ENCODE measurements around the gene UMODL1.
"Not testable (repeated sequence)": the region's sequence is repeated elsewhere in the genome, so short reads cannot be mapped to it uniquely, and the experiment has no call there.

Gene UMODL1

DNA sequence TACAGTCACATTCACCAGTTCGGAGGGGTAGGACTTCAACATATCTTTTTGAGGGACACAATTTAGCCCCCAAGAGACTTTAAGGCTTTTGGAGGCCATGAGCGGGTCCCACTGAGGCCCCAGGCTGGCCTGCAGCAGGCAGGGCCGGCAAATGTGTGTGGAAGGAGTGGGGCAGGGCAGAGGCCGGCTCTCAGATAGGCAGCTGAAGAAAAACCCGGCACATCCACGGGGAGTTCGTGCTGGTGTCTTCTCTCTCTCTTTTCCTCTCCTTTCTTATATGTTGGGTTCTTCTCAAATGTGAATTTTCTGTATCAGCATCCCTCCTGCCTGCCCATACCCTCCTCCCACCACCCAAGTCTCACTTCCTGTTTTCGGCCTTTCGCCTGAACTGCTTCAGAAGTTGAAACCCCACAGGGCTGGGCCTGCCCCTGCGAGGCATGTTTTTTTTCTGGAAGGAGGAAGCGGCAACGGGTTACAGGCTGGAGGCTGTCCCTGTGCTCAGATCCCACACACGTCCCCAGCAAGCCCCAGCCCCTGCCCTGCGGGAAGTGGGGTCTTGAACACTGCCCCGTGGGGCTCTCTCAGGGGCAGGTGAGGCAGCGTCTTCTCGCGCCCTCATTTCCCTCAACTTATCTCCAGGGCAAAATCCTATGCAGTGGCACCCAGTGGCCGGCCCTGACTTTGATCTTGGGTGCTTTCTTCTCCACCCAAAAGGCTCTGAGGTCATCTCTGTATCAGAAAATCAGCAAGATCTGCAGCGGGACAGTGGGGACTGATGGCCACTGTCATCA, 9.7 kb upstream of the UMODL1 start:
- no peak for DNase-seq

DNA sequence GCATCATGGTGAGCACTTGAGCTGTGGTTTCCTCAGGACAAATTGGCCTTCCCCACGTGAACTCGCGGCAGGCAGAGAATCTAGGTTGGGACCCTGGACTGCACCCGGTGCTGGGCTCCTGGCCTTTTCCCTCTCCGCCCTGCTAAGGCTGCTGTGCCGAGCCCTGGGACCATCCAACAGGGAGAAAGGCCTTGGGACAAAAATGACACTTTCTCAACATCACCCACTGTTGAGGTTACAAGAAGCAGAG, 9.2 kb upstream of the UMODL1 start:
- no peak for DNase-seq

DNA sequence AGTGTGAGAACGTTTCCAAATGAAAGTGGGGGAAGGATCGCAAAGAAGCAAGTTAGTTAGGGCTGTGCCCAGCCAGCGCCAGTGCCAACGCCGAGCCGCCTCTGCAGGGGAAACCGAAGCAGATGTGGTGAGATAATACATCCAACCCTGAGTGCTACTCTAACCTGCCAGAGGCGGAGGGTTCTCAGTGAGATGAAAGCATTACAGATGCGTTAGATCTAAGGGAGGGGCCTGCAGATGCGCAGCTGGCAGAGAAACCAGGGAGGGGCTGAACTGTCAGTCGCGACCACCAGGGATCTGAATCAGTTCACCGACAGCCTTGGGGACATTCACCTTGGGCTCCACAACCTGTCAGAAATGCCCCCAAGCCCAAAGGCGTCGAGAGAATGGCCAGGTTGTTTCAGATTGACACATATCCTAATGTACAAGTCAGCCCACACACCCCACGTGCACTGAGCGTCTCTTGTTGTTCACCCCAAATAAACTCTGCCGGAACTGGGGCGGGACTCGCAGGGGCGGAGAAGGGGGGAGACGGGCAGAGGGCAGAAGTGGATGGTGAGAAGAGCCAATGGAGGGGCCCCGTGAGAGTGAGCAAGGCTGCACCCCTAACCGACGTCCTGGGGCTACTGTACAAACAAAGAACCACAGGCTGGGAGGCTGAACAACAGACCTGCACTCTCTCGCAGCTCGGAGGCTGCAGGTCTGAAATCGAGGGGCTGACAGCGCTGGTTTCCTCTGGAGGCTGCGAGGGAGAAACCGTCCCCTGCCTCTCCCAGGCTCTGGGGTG, 8.7 kb upstream of the UMODL1 start:
- peak; percentile 81 for DNase-seq

DNA sequence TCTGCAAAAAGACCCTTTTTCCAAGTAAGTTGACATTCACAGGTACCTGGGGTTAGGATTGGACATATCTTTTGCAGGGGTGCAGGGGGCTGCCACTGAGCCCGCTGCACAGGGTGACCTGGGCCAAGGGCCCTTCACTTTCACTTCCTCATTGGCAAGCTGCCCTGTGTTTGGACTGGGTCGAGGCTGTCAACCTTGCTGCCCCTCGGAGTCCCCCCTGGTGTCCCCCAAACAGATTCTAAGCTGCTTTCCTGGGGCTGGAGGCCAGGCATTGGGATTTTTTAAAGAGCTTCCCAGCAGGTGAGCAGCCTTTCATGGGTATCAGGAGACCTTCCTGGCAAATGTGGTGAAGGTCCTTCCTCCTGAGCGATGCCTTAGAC, 7.9 kb upstream of the UMODL1 start:
- peak; percentile 91 for DNase-seq

DNA sequence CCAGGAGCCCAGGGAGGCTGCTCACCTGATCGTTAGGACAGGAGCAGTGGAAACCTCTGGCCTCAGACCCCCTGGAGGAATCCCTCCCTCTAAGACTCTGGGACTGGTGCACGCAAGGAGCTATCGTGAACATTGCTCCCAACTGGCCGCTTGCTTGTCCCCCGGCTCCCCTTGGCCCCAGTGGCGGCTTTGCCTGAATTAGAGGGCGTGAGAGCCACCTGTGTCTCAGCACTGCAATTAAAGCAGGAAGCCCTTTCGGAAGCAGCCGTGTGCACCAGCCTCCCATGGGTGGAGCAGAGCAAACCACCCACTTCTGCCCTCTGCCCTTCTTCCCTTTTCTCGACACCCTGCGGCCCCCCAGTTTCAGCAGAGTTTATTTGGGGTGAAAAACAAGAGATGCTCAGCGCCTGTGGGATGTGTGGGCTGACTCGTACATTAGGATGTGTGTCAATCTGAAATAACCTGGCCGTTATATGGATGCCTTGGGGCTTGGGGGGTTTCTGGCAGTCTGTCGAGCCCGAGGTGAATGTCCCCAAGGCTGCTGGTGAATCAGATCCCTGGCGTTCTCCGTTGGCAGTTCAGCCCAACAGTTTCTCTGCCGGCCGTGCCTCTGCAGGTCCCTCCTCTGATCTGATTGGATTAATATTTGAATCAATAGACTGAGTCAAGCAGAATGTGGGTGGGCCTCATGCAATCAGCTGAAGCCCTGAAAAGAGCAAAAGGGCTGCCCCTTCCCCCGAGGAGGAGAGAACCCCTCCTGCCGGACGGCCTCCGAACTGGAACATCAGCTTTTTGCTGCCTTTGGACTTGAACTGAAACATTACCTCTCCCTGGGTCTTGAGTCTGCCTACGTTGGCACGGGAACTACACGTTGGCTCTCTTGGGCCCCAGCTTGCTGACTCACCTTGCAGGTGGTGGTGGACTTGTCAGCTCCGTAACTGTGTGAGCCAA, 7.3 kb upstream of the UMODL1 start:
- DNase-seq: peak; percentile 84

DNA sequence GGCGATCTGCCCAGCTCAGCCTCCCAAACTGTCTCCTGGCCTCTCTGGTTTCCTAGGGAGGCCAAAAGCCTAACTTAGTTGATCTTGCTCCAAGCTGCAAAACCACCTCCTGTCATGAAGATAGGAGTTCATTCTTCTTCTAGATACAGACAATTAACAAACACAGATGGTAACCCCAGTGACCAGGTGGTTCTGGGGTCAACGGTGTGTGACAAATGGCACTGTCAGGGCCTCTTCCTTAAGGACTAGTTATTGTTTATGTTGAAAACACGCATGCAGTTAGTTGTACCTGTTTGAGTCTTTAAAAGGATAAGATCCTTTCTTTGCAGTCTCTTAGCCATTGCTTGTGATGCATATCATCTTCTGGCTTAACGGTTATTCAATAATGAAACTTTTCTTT, 4.6 kb upstream of the UMODL1 start:
- DNase-seq: peak; percentile 53

DNA sequence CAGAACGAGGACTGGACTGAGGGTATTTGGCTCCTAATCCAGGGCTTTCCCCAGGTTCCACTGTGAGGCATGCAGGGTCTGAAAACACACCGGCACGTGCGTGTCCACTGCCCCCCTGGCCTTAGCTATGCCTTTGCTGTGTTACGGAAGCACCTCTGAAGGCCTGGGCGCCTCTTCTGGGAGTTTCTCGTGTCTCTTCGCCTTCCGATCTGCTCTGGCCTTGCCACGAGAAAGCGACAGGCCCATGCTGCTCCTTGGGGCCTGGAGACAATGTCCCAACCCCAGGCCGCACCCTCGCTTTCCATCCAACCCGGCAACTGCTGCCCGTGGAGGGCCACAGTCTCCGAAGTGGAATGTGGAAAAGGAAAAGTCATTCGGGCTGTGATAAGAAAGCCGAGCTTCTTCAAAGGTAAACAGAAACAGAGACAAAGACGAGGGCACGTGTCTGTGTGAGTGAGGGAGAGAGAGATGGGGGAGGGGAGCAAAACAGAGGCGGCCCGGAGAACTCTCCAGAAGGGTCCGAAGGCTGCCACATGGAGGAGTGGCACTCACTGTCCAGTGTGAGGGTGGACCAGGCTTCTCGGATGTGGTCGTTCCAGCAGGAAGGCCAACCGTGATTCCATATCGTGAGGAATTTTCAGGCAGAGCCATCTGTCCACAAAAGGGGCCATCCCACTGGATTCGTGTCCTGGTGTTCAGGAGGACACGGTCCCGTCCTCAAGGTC, 3.4 kb upstream of the UMODL1 start:
- DNase-seq: no peak

DNA sequence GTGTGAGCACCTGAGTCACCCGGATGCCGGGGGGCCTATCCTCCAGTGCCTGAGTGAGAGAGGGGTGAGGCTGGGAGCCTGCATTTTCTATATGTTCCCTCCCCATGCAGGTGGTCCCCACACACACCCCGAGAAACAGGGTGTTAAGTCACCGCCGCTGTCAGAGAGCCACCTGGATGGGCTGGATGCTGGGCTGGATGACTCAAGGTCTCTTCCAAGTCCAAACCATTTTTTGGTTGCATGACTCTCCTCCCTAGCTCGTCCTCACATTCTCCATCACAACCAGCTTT, 2.9 kb upstream of the UMODL1 start:
- DNase-seq: no peak

DNA sequence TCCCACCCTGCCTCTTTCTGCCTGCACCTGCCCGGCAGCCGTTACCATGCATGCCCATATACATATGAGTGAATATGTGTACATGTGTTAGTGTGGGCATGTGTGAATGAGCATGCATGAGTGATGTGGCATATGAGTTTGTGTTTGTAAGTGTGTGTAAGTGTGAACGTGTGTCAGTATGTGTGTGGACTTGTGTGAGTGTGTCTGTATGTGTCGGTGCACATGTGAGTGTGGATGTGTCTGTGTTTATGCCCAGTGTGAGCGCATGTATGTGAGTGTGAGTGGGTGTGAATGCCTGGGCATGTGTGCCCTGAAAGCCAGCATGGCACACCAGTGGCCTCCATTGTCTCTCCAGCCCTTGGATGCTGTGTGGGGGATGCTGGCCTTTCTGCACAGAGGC, 2.5 kb upstream of the UMODL1 start:
- DNase-seq: no peak

DNA sequence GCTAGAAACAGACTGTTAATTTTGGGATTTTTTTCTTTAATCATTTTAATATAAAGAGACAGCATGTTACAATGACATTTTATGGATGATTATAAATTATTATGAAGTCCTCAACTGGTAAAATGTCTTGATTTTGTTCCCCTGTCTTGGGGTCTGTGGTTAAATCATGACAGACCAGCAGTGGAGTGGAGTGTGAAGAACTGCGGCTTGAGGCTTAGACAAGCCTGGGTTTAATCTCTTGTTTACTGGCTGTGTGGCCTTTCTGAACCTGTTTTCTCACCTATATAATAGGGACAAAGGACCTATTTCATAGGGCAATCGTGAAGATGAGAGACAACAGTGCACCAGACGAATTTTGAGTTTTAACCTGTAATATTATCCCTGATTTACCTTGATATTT, 1.8 kb upstream of the UMODL1 start:
- no peak for DNase-seq

DNA sequence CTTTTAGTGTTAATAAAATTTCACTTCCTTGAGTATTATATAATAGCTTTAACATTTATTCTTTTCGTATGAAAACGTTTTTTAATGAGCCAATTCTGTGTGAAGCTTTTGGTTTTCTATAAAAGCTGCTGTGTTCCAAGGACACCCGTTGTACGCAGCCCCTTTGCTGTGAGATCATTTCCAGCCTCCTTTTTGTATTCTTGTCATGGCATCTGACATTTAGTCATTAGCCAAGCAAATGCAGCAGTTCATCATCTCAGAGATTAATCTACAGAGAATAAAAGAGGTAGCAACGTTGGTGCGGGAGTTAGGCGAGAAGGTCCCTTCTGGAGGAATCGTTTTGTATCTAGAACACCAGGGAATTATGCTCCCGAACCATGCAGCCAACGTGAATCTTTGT, 1.3 kb upstream of the UMODL1 start:
- no peak for DNase-seq

DNA sequence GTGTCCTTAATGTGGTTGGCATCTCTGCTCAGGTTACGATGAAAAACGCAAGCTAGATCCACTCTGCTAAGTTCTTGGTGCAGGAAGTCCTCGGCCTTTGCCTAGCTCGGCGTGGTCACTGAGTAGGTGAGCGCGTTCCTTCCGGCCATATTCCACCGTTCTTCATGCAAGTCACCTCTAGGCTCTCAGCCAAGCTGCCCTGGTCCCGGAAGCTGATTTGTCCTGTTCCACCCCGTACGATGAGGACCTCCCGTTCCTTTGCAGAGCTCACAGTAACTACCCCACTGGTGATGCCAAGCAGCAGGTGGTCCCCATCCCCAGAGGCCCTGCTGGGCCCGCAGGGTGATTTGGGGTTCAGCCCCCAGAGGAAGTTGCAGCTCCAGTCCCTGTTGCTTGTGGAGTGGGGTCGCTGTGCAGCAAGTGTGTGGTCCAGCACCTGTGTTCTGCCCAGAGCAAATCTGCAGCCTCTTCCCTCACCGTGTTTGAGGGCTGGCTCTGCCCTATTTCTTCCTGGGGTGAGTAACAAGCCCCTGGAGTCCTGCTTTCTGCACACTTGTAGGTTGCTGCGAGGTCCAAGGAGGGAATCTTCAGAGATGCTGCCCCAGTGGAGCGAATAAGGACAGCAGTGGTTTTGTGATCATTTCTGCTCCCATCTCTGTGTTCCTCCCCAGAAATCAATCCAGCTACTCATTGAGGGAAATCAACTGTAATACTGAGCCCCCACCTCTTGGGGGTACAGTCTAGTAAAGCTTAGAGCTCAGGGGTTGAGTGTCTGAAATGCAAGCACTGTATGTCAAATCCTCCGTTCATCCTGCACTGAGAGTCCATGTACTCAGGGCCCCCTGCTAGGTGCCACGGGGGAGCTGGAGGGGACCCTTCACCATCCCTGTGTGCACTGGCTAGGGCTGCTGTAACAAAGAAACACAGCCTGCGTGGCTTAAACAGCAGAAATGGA, 2.3 kb downstream of the UMODL1 start:
- DNase-seq: no peak

DNA sequence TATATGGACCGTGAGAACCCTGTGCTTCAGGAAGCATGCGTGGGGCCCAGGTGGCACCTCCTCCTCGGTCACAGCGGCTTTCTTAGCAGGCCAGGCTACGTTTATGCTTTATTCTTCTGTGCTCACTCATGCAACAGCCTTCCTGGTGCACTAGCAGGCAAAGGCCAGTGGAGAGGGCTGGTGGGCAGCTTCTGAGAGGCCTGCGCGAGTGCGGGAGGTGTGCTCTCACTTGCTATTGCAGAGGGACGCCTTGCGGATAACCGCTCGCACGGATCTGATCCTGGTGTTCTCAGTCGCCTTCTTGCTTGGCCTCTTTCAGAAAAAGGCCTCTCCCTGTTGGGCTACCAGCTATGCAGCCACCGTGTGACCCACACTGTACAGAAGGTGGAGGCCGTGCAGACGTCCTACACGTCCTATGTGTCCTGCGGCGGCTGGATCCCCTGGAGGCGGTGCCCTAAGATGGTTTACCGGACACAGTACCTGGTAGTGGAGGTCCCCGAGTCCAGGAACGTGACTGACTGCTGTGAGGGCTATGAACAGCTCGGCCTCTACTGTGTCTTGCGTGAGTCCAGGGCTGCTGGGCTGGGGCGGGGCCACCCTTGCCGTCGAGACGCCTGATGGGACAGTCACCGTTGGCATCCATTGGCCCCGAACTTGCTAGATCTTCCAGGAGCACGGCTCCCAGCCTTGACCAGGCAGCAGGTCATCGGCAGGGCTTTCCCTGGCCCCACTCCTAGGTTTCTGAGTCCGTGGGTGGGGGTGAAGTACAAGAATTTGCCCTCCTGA, 4.8 kb downstream of the UMODL1 start:
- DNase-seq: no peak

DNA sequence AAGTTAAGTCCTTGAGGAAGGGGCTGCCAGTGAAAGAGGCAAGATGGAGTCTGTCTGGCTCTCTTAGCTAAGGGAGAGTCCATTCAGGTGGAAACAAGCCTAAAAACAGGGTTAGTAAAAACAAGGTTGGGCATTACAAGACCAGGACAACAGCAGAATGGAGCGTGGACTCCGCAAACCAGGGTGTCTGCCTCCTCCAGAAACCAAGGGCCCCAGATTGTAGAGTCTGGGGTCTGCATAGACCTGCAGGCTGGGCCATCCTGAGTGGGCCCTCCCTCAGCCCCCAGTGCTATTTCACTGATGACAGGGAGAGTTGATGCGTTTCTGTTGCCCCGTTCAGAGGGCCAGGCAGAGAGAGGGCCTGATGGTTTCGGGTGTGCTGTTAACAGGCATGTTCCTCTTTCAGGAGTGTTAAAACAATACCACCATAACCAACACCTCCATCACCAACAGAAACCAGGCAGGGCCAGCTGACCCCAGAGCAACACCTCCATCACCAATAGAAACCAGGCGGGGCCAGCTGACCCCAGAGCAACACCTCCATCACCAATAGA, 6.6 kb downstream of the UMODL1 start:
- not testable (repeated sequence) for DNase-seq

DNA sequence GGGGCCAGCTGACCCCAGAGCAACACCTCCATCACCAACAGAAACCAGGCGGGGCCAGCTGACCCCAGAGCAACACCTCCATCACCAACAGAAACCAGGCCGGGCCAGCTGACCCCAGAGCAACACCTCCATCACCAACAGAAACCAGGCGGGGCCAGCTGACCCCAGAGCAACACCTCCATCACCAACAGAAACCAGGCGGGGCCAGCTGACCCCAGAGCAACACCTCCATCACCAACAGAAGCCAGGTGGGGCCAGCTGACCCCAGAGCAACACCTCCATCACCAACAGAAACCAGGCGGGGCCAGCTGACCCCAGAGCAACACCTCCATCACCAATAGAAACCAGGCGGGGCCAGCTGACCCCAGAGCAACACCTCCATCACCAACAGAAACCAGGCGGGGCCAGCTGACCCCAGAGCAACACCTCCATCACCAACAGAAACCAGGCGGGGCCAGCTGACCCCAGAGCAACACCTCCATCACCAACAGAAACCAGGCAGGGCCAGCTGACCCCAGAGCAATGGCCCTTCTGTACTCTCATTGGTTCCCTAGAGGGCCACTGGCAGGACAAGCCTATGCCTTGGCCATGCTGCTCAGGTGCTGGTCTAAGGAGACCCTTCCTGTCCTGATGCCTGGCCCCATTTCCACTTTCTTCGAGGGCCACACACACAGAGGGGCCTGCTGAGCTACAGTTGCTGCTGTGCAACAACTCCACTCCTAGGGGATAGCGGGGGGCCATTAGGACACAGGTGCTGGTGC, 7.3 kb downstream of the UMODL1 start:
- not testable (repeated sequence) for DNase-seq

DNA sequence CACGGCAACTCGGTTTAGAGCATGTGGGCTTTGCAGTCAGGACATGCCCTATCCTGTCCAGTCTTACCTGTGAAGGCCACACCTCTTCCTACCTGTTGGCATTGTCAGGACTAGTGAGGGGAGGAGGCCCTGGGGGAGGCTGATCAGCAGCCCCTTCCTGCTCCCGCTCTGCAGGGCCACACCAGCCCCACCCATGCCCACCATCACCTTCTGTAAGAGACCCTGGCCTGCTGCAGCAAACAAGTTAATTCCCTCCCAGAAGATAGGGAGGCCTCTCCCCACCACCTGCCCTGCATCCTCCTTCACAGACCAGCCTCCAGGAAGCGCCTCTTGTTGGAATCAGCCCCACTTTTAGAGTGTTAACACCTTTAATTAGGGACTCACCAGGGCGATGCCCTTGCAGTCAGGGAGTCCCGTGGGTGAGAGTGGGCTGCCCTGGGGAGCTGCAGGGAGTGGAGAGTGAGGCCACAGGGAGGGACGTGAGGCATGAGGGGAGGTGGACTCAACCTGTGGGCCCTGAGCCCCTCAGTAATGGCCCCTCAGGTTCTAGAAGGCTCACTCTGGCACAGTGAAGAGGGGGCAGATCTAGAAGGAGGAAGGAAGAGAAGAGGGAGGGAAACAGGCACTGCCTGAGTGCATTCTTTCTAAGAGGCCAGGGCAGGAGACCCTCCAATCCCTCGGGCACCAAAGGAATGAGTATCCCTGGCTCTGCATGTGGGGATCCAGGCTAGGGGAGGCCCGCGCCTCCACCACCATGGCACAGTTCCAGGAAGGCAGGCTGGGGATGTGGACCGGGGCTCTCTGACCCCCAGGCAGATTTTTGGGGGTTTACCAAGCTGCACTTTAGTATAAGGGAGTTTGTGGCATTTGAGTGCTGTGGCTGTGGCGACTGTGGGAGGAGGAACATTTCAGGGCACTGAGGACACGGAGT, 8.2 kb downstream of the UMODL1 start:
- DNase-seq: no peak

DNA sequence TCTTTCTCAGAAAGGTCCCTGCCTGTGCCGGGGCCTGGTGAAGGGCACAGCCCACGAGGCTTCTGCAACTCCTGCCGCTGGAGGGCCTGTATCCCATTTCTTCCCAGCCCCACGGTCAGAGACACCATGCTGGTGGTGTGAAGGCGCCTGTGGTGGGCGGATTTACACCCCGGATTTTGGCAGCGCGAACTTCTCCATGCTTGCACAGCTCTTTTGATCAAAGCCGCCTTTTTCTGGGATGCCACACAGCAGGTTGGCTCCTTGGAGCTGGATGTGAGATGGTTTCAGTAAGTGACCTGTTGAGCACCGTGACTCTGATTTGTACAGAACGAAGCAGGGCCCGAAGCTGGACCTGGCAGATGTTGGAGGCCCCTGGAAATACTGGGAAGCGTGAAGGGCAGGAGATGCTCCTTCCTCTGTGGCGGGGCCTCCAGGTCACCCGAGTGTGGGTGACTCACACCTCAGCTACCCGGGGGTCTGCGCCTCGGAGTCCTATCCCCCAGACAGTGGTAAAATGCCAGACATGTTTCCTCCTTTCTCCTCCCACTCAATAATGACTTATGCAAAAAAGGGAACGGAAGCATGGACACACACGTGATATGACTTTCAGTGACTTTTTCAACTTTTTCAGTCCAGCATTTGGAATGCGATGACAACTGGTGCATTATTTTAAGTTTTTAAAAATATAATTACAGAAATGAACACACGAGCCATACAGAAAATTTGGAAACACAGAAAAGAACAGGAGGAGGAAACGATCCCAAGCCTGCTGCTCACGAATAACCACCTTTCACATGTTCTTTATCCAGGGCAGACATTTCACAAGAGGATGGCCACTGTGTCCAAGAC, 9.0 kb downstream of the UMODL1 start:
- DNase-seq: no peak

DNA sequence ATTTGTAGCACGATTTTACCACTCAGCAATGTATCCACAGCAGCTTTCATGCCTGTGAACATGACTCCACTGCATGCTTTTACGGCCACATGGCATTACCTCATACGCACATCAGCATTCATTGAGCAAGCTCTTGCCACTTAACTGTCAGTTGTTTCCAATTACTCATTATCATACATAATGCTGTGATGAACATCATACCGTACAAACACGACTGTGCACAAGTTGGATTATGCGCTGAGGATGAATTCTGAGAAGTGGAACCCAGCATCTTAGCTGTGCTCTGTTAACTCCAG, 9.6 kb downstream of the UMODL1 start:
- no peak for DNase-seq
